ENCODE results near the gene SEC14L1.
"Not testable (repeated sequence)": the region's sequence is repeated elsewhere in the genome, so short reads cannot be mapped to it uniquely, and the experiment has no call there.

SEC14L1 gene

GRCh38 chr17:77248216-77249114 is 107.7 kb downstream of the SEC14L1 start:
- intact Hi-C loops (cut with DNase I) = loop anchor here (10.0 kb wide), 1 partner anchor 384 kb away; the partner anchor contains the start of gene MGAT5B
- no peak for DNase-seq

GRCh38 chr17:77251622-77252183 is 110.9 kb downstream of the SEC14L1 start:
- intact Hi-C loops (cut with DNase I) = no loop called here

GRCh38 chr17:77252306-77252705 is 111.5 kb downstream of the SEC14L1 start:
- intact Hi-C loops (cut with DNase I); DNase-seq: not testable (repeated sequence)

More at GRCh38 chr17:77251622-77252183, 110.9 kb downstream of the SEC14L1 start:
- no peak for DNase-seq

- no peak for DNase-seq
- intact Hi-C loops (cut with DNase I) = no loop called here
These were observed 112.9 kb downstream of the SEC14L1 start for GRCh38 chr17:77253611-77254051.

GRCh38 chr17:77254951-77255825 is 114.4 kb downstream of the SEC14L1 start:
- intact Hi-C loops (cut with DNase I) = no loop called here
- DNase-seq = no peak

- intact Hi-C loops (cut with DNase I) = not testable (repeated sequence)
These were observed 115.2 kb downstream of the SEC14L1 start for GRCh38 chr17:77255970-77256369.

GRCh38 chr17:77256710-77257109 is 115.9 kb downstream of the SEC14L1 start:
- intact Hi-C loops (cut with DNase I) = no loop called here
- DNase-seq = no peak

More at GRCh38 chr17:77255970-77256369, 115.2 kb downstream of the SEC14L1 start:
- DNase-seq = not testable (repeated sequence)

- DNase-seq = no peak
- intact Hi-C loops (cut with DNase I) = no loop called here
These were observed 116.4 kb downstream of the SEC14L1 start for GRCh38 chr17:77257169-77257568.

GRCh38 chr17:77257596-77258458 is 117.1 kb downstream of the SEC14L1 start:
- DNase-seq = no peak
- intact Hi-C loops (cut with DNase I) = no loop called here

GRCh38 chr17:77258638-77259037 is 117.9 kb downstream of the SEC14L1 start:
- no peak for DNase-seq
- intact Hi-C loops (cut with DNase I) = no loop called here

- no peak for DNase-seq
- intact Hi-C loops (cut with DNase I) = no loop called here
These were observed 124.0 kb downstream of the SEC14L1 start for GRCh38 chr17:77264617-77265230.

- intact Hi-C loops (cut with DNase I) = no loop called here
- no peak for DNase-seq
These were observed 125.4 kb downstream of the SEC14L1 start for GRCh38 chr17:77266213-77266612.
